Activated CD4-positive, alpha-beta memory T cell treated with anti-CD3 and anti-CD28 coated beads for 36 hours (primary cell): Measurements from ENCODE around the gene SPCS2. TPM values are rescaled to one million over a fixed set of nuclear protein-coding genes. Genes with fewer than 3 reads are reported as not detected.
"Not testable (repeated sequence)": the region's sequence is repeated elsewhere in the genome, so short reads cannot be mapped to it uniquely, and the experiment has no call there.

Source experiments
- CTCF ChIA-PET: fragments of 350-600 bp; sonication (Branson Sonifier 250); formaldehyde crosslinking; loops from one replicate; lab custom pipeline; 2021; ENCODE audit warnings: antibody characterized with exemption, inconsistent platforms; lab: Charles Lee
- POLR2A ChIA-PET: fragments of 350-600 bp; sonication (Branson Sonifier 250); formaldehyde crosslinking; loops from one replicate; lab custom pipeline; 2021; ENCODE audit warnings: antibody characterized with exemption; lab: Charles Lee
- DNase-seq: peaks from one replicate; pipeline ENCODE4 v3.0.0-alpha.2; 2020
- H3K27ac Mint-ChIP-seq: one replicate; pipeline ENCODE4 v1.8.0; 2021; ENCODE audit warnings: mixed read lengths
- H3K27me3 Mint-ChIP-seq: one replicate; pipeline ENCODE4 v1.8.0; 2021; ENCODE audit warnings: mixed read lengths
- H3K36me3 Mint-ChIP-seq: one replicate; pipeline ENCODE4 v1.8.0; 2021; ENCODE audit warnings: mixed read lengths
- H3K4me1 Mint-ChIP-seq: one replicate; pipeline ENCODE4 v1.8.0; 2021; ENCODE audit warnings: low read depth, mixed read lengths
- H3K4me3 Mint-ChIP-seq: one replicate; pipeline ENCODE4 v1.8.0; 2021; ENCODE audit warnings: mild to moderate bottlenecking, mixed read lengths
- H3K9me3 Mint-ChIP-seq: one replicate; pipeline ENCODE4 v1.8.0; 2021; ENCODE audit warnings: mixed read lengths
- intact Hi-C: fragments of 100-400 bp; cut with micrococcal nuclease; formaldehyde crosslinking; loops from one replicate; pipeline ENCODE4 v1.15.1; 2023
- total RNA-seq, 2 experiments: library from RNA; stranded (reverse); gene quantifications; one replicate each; pipeline ENCODE4 v1.2.3, GENCODE V29; 2021

SPCS2 gene
- total RNA-seq, 2 experiments from 2014 or later: 126 to 138 TPM

- H3K27me3 Mint-ChIP-seq: no peaks in the 10 kb centered on the region
- peak overlapping the region; percentile 38 for H3K27ac Mint-ChIP-seq
- POLR2A ChIA-PET: no interaction called here
- no peaks in the 10 kb centered on the region for H3K9me3 Mint-ChIP-seq
- CTCF ChIA-PET: no interaction called here
- no peak for DNase-seq
- peaks cover 19% of the 10 kb centered on the region for H3K36me3 Mint-ChIP-seq
- H3K4me3 Mint-ChIP-seq: peak overlapping the region; percentile 99
- peaks cover 51% of the 10 kb centered on the region for H3K4me1 Mint-ChIP-seq
- intact Hi-C loops: no loop called here
These were observed 1.4 kb downstream of the SPCS2 start for GRCh38 chr11:74950374-74950969.

GRCh38 chr11:74951226-74951625, 2.2 kb downstream of the SPCS2 start:
- H3K27me3 Mint-ChIP-seq: no peaks in the 10 kb centered on the region
- ChIA-PET POLR2A (no interaction called here), CTCF (no interaction called here)
- intact Hi-C loops: no loop called here
- H3K4me1 Mint-ChIP-seq: peaks cover 56% of the 10 kb centered on the region
- H3K27ac Mint-ChIP-seq: no peak overlapping the region
- no peak overlapping the region for H3K4me3 Mint-ChIP-seq
- H3K36me3 Mint-ChIP-seq: peaks cover 19% of the 10 kb centered on the region
- no peaks in the 10 kb centered on the region for H3K9me3 Mint-ChIP-seq
- no peak for DNase-seq

- DNase-seq: no peak
- CTCF ChIA-PET: interaction anchor here (0.5 to 1.8 kb wide), 2 partner anchors 9 to 23 kb away, joined by 4 to 6 read pairs; no protein-coding TSS in a partner anchor
- Mint-ChIP-seq H3K27me3 (no peaks in the 10 kb centered on the region), H3K36me3 (peaks cover 19% of the 10 kb centered on the region), H3K27ac (no peak overlapping the region), H3K4me1 (peaks cover 67% of the 10 kb centered on the region), H3K4me3 (no peak overlapping the region), H3K9me3 (no peaks in the 10 kb centered on the region)
- POLR2A ChIA-PET: no interaction called here
- intact Hi-C loops: no loop called here
These were observed 3.7 kb downstream of the SPCS2 start for GRCh38 chr11:74952752-74953151.

DNA sequence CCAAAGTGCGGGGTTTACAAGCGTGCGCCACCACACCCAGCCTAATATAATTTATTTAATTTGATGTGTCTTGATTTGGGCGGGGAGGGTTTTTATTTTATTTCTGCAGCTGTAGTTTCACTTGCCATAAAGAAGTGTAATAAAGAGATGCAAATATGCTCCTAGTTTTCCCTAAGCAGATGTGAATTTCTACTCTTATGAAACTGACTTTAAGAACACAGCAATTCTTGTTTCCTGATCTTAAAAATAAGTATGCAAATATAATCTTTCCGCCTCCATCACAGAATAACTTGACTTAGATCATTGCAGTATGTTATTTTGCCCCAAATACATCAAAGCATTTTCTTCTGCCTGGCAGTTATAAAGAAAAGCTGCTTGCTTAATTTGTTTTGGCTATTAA, 4.4 kb downstream of the SPCS2 start:
- no peak overlapping the region for H3K27ac Mint-ChIP-seq
- intact Hi-C loops: no loop called here
- H3K27me3 Mint-ChIP-seq: no peaks in the 10 kb centered on the region
- no peaks in the 10 kb centered on the region for H3K9me3 Mint-ChIP-seq
- H3K4me1 Mint-ChIP-seq: peaks cover 72% of the 10 kb centered on the region
- H3K36me3 Mint-ChIP-seq: peaks cover 19% of the 10 kb centered on the region
- POLR2A ChIA-PET: no interaction called here
- DNase-seq: no peak
- no peak overlapping the region for H3K4me3 Mint-ChIP-seq
- CTCF ChIA-PET: interaction anchor here (0.5 to 1.8 kb wide), 2 partner anchors 9 to 23 kb away, joined by 4 to 6 read pairs; no protein-coding TSS in a partner anchor

DNA sequence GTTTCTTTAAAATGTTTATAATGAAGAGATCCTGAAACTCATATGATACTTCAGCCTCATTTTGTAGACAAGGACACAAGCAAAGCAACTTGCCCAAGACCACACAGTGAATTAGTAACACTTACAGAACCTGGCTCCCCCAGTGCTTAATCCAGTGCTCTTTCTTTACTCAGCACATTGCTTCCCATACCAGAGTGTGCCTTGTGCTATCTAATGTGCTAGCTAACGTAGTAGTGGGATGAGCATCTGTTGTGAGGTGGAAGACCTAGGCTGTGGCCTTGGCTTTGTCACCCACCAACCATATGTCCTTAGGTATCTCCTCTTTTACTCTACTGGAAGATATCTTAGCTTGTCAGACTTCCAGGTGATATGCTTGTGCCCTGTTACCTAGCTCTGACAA, 5.1 kb downstream of the SPCS2 start:
- Mint-ChIP-seq H3K9me3 (no peaks in the 10 kb centered on the region), H3K27me3 (no peaks in the 10 kb centered on the region), H3K4me1 (peaks cover 78% of the 10 kb centered on the region), H3K27ac (no peak overlapping the region), H3K4me3 (no peak overlapping the region), H3K36me3 (peaks cover 19% of the 10 kb centered on the region)
- DNase-seq: no peak
- intact Hi-C loops: no loop called here
- ChIA-PET CTCF (interaction anchor here (1.8 kb wide), 1 partner anchor 24 kb away, joined by 4 read pairs; no protein-coding TSS in a partner anchor), POLR2A (interaction anchor here (0.6 kb wide), 1 partner anchor 9 kb away, joined by 3 read pairs; no protein-coding TSS in a partner anchor)

- POLR2A ChIA-PET: no interaction called here
- Mint-ChIP-seq H3K27ac (no peak overlapping the region), H3K4me3 (no peak overlapping the region)
These were observed 7.4 kb downstream of the SPCS2 start for GRCh38 chr11:74956397-74957015.

GRCh38 chr11:74957937-74958629, 9.0 kb downstream of the SPCS2 start:
- DNase-seq: no peak
- Mint-ChIP-seq H3K4me1 (peaks cover 79% of the 10 kb centered on the region), H3K9me3 (no peaks in the 10 kb centered on the region), H3K27ac (no peak overlapping the region), H3K4me3 (no peak overlapping the region), H3K27me3 (no peaks in the 10 kb centered on the region), H3K36me3 (peaks cover 9% of the 10 kb centered on the region)
- intact Hi-C loops: no loop called here
- ChIA-PET CTCF (interaction anchor here (1.4 kb wide), 1 partner anchor 28 kb away, joined by 4 read pairs; no protein-coding TSS in a partner anchor), POLR2A (no interaction called here)

More at GRCh38 chr11:74956397-74957015, 7.4 kb downstream of the SPCS2 start:
- Mint-ChIP-seq H3K4me1 (peaks cover 77% of the 10 kb centered on the region), H3K36me3 (peaks cover 12% of the 10 kb centered on the region), H3K9me3 (no peaks in the 10 kb centered on the region), H3K27me3 (no peaks in the 10 kb centered on the region)
- intact Hi-C loops: no loop called here
- CTCF ChIA-PET: interaction anchor here (0.8 to 2.2 kb wide), 3 partner anchors 27 to 285 kb away, joined by 3 to 7 read pairs (median 4); no protein-coding TSS in a partner anchor
- no peak for DNase-seq

GRCh38 chr11:74960128-74960527, 11.1 kb downstream of the SPCS2 start:
- DNase-seq, H3K4me3 Mint-ChIP-seq, POLR2A ChIA-PET, H3K27ac Mint-ChIP-seq, H3K9me3 Mint-ChIP-seq, CTCF ChIA-PET, H3K27me3 Mint-ChIP-seq, intact Hi-C loops: not testable (repeated sequence)
- Mint-ChIP-seq H3K36me3 (peaks cover 17% of the 10 kb centered on the region), H3K4me1 (peaks cover 64% of the 10 kb centered on the region)

DNA sequence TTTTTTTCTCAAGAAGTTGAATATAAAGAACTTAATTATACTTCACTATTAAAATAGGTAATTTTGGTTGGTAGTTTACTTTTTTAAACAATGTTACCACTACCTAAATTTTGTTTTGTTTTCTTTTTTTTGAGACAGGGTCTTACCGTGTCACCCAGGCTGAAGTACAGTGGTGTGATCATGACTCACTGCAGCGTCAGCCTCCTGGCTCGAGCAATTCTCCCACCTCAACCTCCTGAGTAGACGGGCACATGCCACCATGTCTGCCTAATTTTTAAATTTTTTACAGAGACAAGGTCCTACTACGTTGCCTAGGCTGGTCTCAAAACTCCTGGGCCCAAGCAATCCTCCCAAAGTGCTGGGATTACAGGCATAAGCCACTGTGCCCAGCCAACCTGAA, 17.6 kb downstream of the SPCS2 start:
- DNase-seq: no peak
- H3K27me3 Mint-ChIP-seq: no peaks in the 10 kb centered on the region
- H3K4me3 Mint-ChIP-seq: no peak overlapping the region
- intact Hi-C loops: no loop called here
- no peaks in the 10 kb centered on the region for H3K9me3 Mint-ChIP-seq
- ChIA-PET CTCF (no interaction called here), POLR2A (no interaction called here)
- H3K27ac Mint-ChIP-seq: no peak overlapping the region
- H3K36me3 Mint-ChIP-seq: peaks cover 28% of the 10 kb centered on the region
- peaks cover 15% of the 10 kb centered on the region for H3K4me1 Mint-ChIP-seq

DNA sequence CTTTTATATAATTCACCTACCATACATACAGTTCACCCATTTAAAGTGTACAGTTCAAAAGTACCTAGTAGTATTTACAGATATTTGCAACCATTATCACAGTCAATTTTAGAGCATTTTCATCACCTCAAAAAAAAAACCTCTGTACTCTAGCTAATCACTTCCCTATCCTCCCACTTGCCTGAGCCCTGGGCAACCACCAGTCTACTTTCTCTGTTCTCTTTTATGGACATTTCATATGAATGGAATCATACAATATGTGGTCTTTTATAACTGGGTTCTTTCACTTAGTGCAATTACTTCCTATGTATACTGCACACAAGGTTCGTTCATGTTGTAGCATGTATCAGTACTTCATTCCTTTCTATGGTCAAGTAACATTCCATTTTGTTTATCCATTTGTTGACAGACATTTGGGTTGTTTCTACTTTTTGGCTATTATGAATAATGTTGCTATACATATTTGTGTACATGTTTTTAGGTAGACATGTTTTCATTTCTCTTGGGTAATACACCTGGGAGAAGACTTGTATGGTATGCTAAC, 21.9 kb downstream of the SPCS2 start:
- intact Hi-C loops: no loop called here

GRCh38 chr11:74971424-74971823, 22.4 kb downstream of the SPCS2 start:
- Mint-ChIP-seq H3K27me3 (no peaks in the 10 kb centered on the region), H3K9me3 (no peaks in the 10 kb centered on the region), H3K4me1 (no peaks in the 10 kb centered on the region), H3K27ac (no peak overlapping the region), H3K36me3 (peaks cover 39% of the 10 kb centered on the region), H3K4me3 (no peak overlapping the region)
- intact Hi-C loops: no loop called here
- ChIA-PET POLR2A (no interaction called here), CTCF (no interaction called here)
- DNase-seq: no peak

More for the DNA sequence above, 21.9 kb downstream of the SPCS2 start:
- no peaks in the 10 kb centered on the region for H3K9me3 Mint-ChIP-seq
- CTCF ChIA-PET: no interaction called here
- no peaks in the 10 kb centered on the region for H3K4me1 Mint-ChIP-seq
- no peak for DNase-seq
- peaks cover 39% of the 10 kb centered on the region for H3K36me3 Mint-ChIP-seq
- POLR2A ChIA-PET: no interaction called here
- H3K27ac Mint-ChIP-seq: no peak overlapping the region
- no peak overlapping the region for H3K4me3 Mint-ChIP-seq
- no peaks in the 10 kb centered on the region for H3K27me3 Mint-ChIP-seq

DNA sequence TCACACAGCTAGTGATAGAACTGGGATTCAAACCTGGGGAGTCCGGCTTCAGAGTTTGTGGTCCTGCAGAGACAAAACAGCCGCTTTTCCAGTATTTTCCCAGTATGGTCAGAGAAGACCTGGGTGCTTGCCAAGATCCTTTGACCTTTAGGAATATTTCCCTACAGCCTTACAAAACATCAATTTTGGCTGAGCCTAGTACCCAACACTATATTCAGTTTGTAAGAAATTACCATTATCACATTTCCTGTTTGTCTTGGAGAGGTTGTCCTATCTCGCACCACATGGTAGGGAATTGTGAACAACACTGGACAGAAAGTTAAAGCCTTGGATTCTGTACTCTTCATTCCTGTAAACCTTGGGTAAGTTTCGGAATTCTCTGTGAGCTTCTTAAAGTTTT, 29.0 kb downstream of the SPCS2 start:
- no peak overlapping the region for H3K4me3 Mint-ChIP-seq
- H3K27me3 Mint-ChIP-seq: no peaks in the 10 kb centered on the region
- H3K9me3 Mint-ChIP-seq: no peaks in the 10 kb centered on the region
- CTCF ChIA-PET: interaction anchor here (1.7 kb wide), 1 partner anchor 270 kb away, joined by 5 read pairs; no protein-coding TSS in a partner anchor
- no peaks in the 10 kb centered on the region for H3K4me1 Mint-ChIP-seq
- no peak for DNase-seq
- H3K27ac Mint-ChIP-seq: no peak overlapping the region
- POLR2A ChIA-PET: no interaction called here
- intact Hi-C loops: no loop called here
- H3K36me3 Mint-ChIP-seq: peaks cover 38% of the 10 kb centered on the region
